Measurements from ENCODE around the gene ANKRD52.

ANKRD52 gene

GRCh38 chr12:56248711-56249110, 9.5 kb downstream of the ANKRD52 start:
- DNase-seq (ENCODE audit: low read depth, low spot score) = no peak
- Histone ChIP-seq H3K4me3 (ENCODE audit: insufficient read length, low read depth) (no peak overlapping the region), H3K9me3 (ENCODE audit: insufficient read depth, low read length) (no peaks in the 10 kb centered on the region), H3K9ac (ENCODE audit: insufficient read length, low read depth) (no peak overlapping the region), H3K36me3 (ENCODE audit: insufficient read depth, insufficient read length, low read length) (peaks cover 93% of the 10 kb centered on the region), H3K27me3 (ENCODE audit: insufficient read depth, insufficient read length) (no peaks in the 10 kb centered on the region), H3K4me1 (ENCODE audit: insufficient read depth, insufficient read length) (no peaks in the 10 kb centered on the region)
- TF ChIP-seq ZNF274 (IDR thresholded peaks at IDR 0.05; ENCODE audit: low read depth, low read length) (no peak), SUZ12 (IDR thresholded peaks at IDR 0.05; ENCODE audit: extremely low read depth, insufficient read depth, insufficient read length) (no peak), YY1 (IDR thresholded peaks at IDR 0.05; ENCODE audit: insufficient read depth, insufficient read length) (no peak)

GRCh38 chr12:56247923-56248322, 10.3 kb downstream of the ANKRD52 start:
- no peak overlapping the region for H3K9ac ChIP-seq (ENCODE audit: insufficient read length, low read depth)
- H3K36me3 ChIP-seq (ENCODE audit: insufficient read depth, insufficient read length, low read length) = peaks cover 93% of the 10 kb centered on the region
- H3K4me3 ChIP-seq (ENCODE audit: insufficient read length, low read depth) = no peak overlapping the region
- no peak for DNase-seq (ENCODE audit: low read depth, low spot score)
- no peaks in the 10 kb centered on the region for H3K4me1 ChIP-seq (ENCODE audit: insufficient read depth, insufficient read length)
- H3K9me3 ChIP-seq (ENCODE audit: insufficient read depth, low read length) = no peaks in the 10 kb centered on the region
- TF ChIP-seq SUZ12 (IDR thresholded peaks at IDR 0.05; ENCODE audit: extremely low read depth, insufficient read depth, insufficient read length) (no peak), ZNF274 (IDR thresholded peaks at IDR 0.05; ENCODE audit: low read depth, low read length) (no peak), YY1 (IDR thresholded peaks at IDR 0.05; ENCODE audit: insufficient read depth, insufficient read length) (no peak)
- no peaks in the 10 kb centered on the region for H3K27me3 ChIP-seq (ENCODE audit: insufficient read depth, insufficient read length)

GRCh38 chr12:56244494-56244893, 13.7 kb downstream of the ANKRD52 start:
- no peaks in the 10 kb centered on the region for H3K4me1 ChIP-seq (ENCODE audit: insufficient read depth, insufficient read length)
- H3K36me3 ChIP-seq (ENCODE audit: insufficient read depth, insufficient read length, low read length) = peaks cover 92% of the 10 kb centered on the region
- H3K4me3 ChIP-seq (ENCODE audit: insufficient read length, low read depth) = no peak overlapping the region
- no peak for DNase-seq (ENCODE audit: low read depth, low spot score)
- peaks cover 13% of the 10 kb centered on the region; the same call in 1 of the 2 replicates for H3K9me3 ChIP-seq (ENCODE audit: insufficient read depth, low read length)
- no peak overlapping the region for H3K9ac ChIP-seq (ENCODE audit: insufficient read length, low read depth)
- no peaks in the 10 kb centered on the region for H3K27me3 ChIP-seq (ENCODE audit: insufficient read depth, insufficient read length)
- no peak for TF ChIP-seq SUZ12 (IDR thresholded peaks at IDR 0.05; ENCODE audit: extremely low read depth, insufficient read depth, insufficient read length)
- TF ChIP-seq YY1 (IDR thresholded peaks at IDR 0.05; ENCODE audit: insufficient read depth, insufficient read length) = no peak
- TF ChIP-seq ZNF274 (IDR thresholded peaks at IDR 0.05; ENCODE audit: low read depth, low read length) = no peak

- Histone ChIP-seq H3K4me3 (ENCODE audit: insufficient read length, low read depth) (no peak overlapping the region), H3K27me3 (ENCODE audit: insufficient read depth, insufficient read length) (no peaks in the 10 kb centered on the region), H3K4me1 (ENCODE audit: insufficient read depth, insufficient read length) (no peaks in the 10 kb centered on the region), H3K9me3 (ENCODE audit: insufficient read depth, low read length) (peaks cover 13% of the 10 kb centered on the region; the same call in 1 of the 2 replicates), H3K9ac (ENCODE audit: insufficient read length, low read depth) (no peak overlapping the region), H3K36me3 (ENCODE audit: insufficient read depth, insufficient read length, low read length) (peaks cover 92% of the 10 kb centered on the region)
- no peak for DNase-seq (ENCODE audit: low read depth, low spot score)
- no peak for TF ChIP-seq ZNF274 (IDR thresholded peaks at IDR 0.05; ENCODE audit: low read depth, low read length)
- no peak for TF ChIP-seq SUZ12 (IDR thresholded peaks at IDR 0.05; ENCODE audit: extremely low read depth, insufficient read depth, insufficient read length)
- TF ChIP-seq YY1 (IDR thresholded peaks at IDR 0.05; ENCODE audit: insufficient read depth, insufficient read length) = no peak
Observed at GRCh38 chr12:56243731-56244181, 14.4 kb downstream of the ANKRD52 start.

GRCh38 chr12:56242986-56243385, 15.2 kb downstream of the ANKRD52 start:
- peaks cover 13% of the 10 kb centered on the region; the same call in 1 of the 2 replicates for H3K9me3 ChIP-seq (ENCODE audit: insufficient read depth, low read length)
- no peaks in the 10 kb centered on the region for H3K4me1 ChIP-seq (ENCODE audit: insufficient read depth, insufficient read length)
- no peak overlapping the region for H3K4me3 ChIP-seq (ENCODE audit: insufficient read length, low read depth)
- no peaks in the 10 kb centered on the region for H3K27me3 ChIP-seq (ENCODE audit: insufficient read depth, insufficient read length)
- TF ChIP-seq SUZ12 (IDR thresholded peaks at IDR 0.05; ENCODE audit: extremely low read depth, insufficient read depth, insufficient read length) (no peak), YY1 (IDR thresholded peaks at IDR 0.05; ENCODE audit: insufficient read depth, insufficient read length) (no peak), ZNF274 (IDR thresholded peaks at IDR 0.05; ENCODE audit: low read depth, low read length) (no peak)
- DNase-seq (ENCODE audit: low read depth, low spot score) = no peak
- peaks cover 91% of the 10 kb centered on the region for H3K36me3 ChIP-seq (ENCODE audit: insufficient read depth, insufficient read length, low read length)
- H3K9ac ChIP-seq (ENCODE audit: insufficient read length, low read depth) = no peak overlapping the region

- TF ChIP-seq SUZ12 (IDR thresholded peaks at IDR 0.05; ENCODE audit: extremely low read depth, insufficient read depth, insufficient read length) (no peak), YY1 (IDR thresholded peaks at IDR 0.05; ENCODE audit: insufficient read depth, insufficient read length) (no peak), ZNF274 (IDR thresholded peaks at IDR 0.05; ENCODE audit: low read depth, low read length) (no peak)
- DNase-seq (ENCODE audit: low read depth, low spot score) = no peak
- peaks cover 13% of the 10 kb centered on the region; the same call in 1 of the 2 replicates for H3K9me3 ChIP-seq (ENCODE audit: insufficient read depth, low read length)
- H3K9ac ChIP-seq (ENCODE audit: insufficient read length, low read depth) = no peak overlapping the region
- H3K4me3 ChIP-seq (ENCODE audit: insufficient read length, low read depth) = no peak overlapping the region
- H3K27me3 ChIP-seq (ENCODE audit: insufficient read depth, insufficient read length) = no peaks in the 10 kb centered on the region
- H3K36me3 ChIP-seq (ENCODE audit: insufficient read depth, insufficient read length, low read length) = peaks cover 92% of the 10 kb centered on the region
- H3K4me1 ChIP-seq (ENCODE audit: insufficient read depth, insufficient read length) = peaks cover 4% of the 10 kb centered on the region
Observed at GRCh38 chr12:56241424-56242303, 16.5 kb downstream of the ANKRD52 start.

- DNase-seq (ENCODE audit: low read depth, low spot score) = no peak
- no peak overlapping the region for H3K4me3 ChIP-seq (ENCODE audit: insufficient read length, low read depth)
- peaks cover 64% of the 10 kb centered on the region for H3K36me3 ChIP-seq (ENCODE audit: insufficient read depth, insufficient read length, low read length)
- no peak for TF ChIP-seq SUZ12 (IDR thresholded peaks at IDR 0.05; ENCODE audit: extremely low read depth, insufficient read depth, insufficient read length)
- no peak for TF ChIP-seq YY1 (IDR thresholded peaks at IDR 0.05; ENCODE audit: insufficient read depth, insufficient read length)
- no peak for TF ChIP-seq ZNF274 (IDR thresholded peaks at IDR 0.05; ENCODE audit: low read depth, low read length)
- no peak overlapping the region for H3K9ac ChIP-seq (ENCODE audit: insufficient read length, low read depth)
- peaks cover 13% of the 10 kb centered on the region; the same call in 1 of the 2 replicates for H3K9me3 ChIP-seq (ENCODE audit: insufficient read depth, low read length)
- no peaks in the 10 kb centered on the region for H3K27me3 ChIP-seq (ENCODE audit: insufficient read depth, insufficient read length)
- H3K4me1 ChIP-seq (ENCODE audit: insufficient read depth, insufficient read length) = peaks cover 4% of the 10 kb centered on the region
Observed at GRCh38 chr12:56237552-56237951, 20.6 kb downstream of the ANKRD52 start.

Measured in NT2/D1 (cell line).